PC-9 (cell line): ENCODE data around the gene SLC24A4.

Source experiments
- EZH2 ChIP-seq: fragments of 200-600 bp; sonication (generic); IDR thresholded peaks from 2 replicates; pipeline ENCODE4 v1.8.0; 2017; ENCODE audit warnings: antibody characterized with exemption, low read depth
- TF ChIP-seq, protein P1 (sequence below): fragments of 200-600 bp; sonication (generic); conservative IDR thresholded peaks from 2 replicates; pipeline ENCODE4 v1.6.1; 2017; ENCODE audit warnings: mixed run types, antibody characterized with exemption, mild to moderate bottlenecking, moderate library complexity

DNA sequence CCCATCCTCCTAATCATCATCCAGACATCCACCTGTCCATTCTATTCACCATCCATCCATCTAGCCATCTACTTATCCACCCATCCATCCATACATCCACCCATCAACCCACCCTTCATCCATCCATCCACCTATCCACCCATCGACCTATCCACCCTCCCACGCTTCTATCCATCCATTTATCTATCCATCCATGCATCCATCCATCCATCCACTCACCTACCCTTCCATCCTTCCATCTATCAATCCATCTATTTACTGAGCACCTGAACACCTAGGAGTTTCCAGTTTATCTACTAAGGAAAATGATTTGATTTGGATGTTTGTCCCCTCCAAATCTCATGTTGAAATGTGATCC, 198.1 kb downstream of the SLC24A4 start:
- TF ChIP-seq, protein P1, sequence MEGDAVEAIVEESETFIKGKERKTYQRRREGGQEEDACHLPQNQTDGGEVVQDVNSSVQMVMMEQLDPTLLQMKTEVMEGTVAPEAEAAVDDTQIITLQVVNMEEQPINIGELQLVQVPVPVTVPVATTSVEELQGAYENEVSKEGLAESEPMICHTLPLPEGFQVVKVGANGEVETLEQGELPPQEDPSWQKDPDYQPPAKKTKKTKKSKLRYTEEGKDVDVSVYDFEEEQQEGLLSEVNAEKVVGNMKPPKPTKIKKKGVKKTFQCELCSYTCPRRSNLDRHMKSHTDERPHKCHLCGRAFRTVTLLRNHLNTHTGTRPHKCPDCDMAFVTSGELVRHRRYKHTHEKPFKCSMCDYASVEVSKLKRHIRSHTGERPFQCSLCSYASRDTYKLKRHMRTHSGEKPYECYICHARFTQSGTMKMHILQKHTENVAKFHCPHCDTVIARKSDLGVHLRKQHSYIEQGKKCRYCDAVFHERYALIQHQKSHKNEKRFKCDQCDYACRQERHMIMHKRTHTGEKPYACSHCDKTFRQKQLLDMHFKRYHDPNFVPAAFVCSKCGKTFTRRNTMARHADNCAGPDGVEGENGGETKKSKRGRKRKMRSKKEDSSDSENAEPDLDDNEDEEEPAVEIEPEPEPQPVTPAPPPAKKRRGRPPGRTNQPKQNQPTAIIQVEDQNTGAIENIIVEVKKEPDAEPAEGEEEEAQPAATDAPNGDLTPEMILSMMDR: no peak
- no peak for TF ChIP-seq EZH2
